Astrocyte (in vitro differentiated cells and primary cell): Measurements from ENCODE around the gene PFDN1.

Experiments
- CTCF ChIP-seq: IDR thresholded peaks from 2 replicates; pipeline ENCODE4 v1.5.1; 2011; ENCODE audit warnings: low read depth, mild to moderate bottlenecking, inconsistent platforms, low read length, moderate library complexity; ENCODE audit not compliant: insufficient read depth
- EZH2 ChIP-seq: IDR thresholded peaks from 2 replicates; pipeline ENCODE4 v1.6.1; 2012; ENCODE audit warnings: mild to moderate bottlenecking, low read length, inconsistent platforms; ENCODE audit not compliant: insufficient read depth

- TF ChIP-seq CTCF, result no peak
- no peak for TF ChIP-seq EZH2
These were observed 14.9 kb downstream of the PFDN1 start for GRCh38 chr5:140287801-140288521.
